Measurements from ENCODE around the gene HK1. TPM values are rescaled to one million over a fixed set of nuclear protein-coding genes. Genes with fewer than 3 reads are reported as not detected.

The HK1 gene
- total RNA-seq, 1 donor from 2014 or later, result 182 TPM

- peaks cover 7% of the 10 kb centered on the region for H3K36me3 ChIP-seq (ENCODE audit: control insufficient read depth, insufficient read depth, low read length)
- no peak for TF ChIP-seq CTCF (IDR thresholded peaks at IDR 0.05; ENCODE audit: insufficient read depth, low read length, severe bottlenecking)
- H3K4me3 ChIP-seq (ENCODE audit: low read depth, low read length), result no peak overlapping the region
- DNase-seq (ENCODE audit: low read depth) (no peak), FAIRE-seq (no peak)
- no peaks in the 10 kb centered on the region for H3K27me3 ChIP-seq (ENCODE audit: control insufficient read depth, insufficient read depth, low read length)
Observed at GRCh38 chr10:69336952-69337295, 58.6 kb downstream of the HK1 start.

GRCh38 chr10:69337296-69338132, 59.2 kb downstream of the HK1 start:
- DNase-seq (ENCODE audit: low read depth) (peak; percentile 98), FAIRE-seq (peak; percentile 92)
- no peak for TF ChIP-seq CTCF (IDR thresholded peaks at IDR 0.05; ENCODE audit: insufficient read depth, low read length, severe bottlenecking)
- Histone ChIP-seq H3K4me3 (ENCODE audit: low read depth, low read length) (peak overlapping the region; percentile 28), H3K27me3 (ENCODE audit: control insufficient read depth, insufficient read depth, low read length) (no peaks in the 10 kb centered on the region), H3K36me3 (ENCODE audit: control insufficient read depth, insufficient read depth, low read length) (peaks cover 9% of the 10 kb centered on the region)

- Histone ChIP-seq H3K36me3 (ENCODE audit: control insufficient read depth, insufficient read depth, low read length) (peaks cover 7% of the 10 kb centered on the region), H3K4me3 (ENCODE audit: low read depth, low read length) (peak overlapping the region; percentile 28)
Observed at GRCh38 chr10:69338133-69338456, 59.8 kb downstream of the HK1 start.

GRCh38 chr10:69338547-69339450, 60.5 kb downstream of the HK1 start:
- Histone ChIP-seq H3K27me3 (ENCODE audit: control insufficient read depth, insufficient read depth, low read length) (no peaks in the 10 kb centered on the region), H3K36me3 (ENCODE audit: control insufficient read depth, insufficient read depth, low read length) (peaks cover 11% of the 10 kb centered on the region), H3K4me3 (ENCODE audit: low read depth, low read length) (peak overlapping the region; percentile 28)
- TF ChIP-seq CTCF (IDR thresholded peaks at IDR 0.05; ENCODE audit: insufficient read depth, low read length, severe bottlenecking), result no peak
- DNase-seq (ENCODE audit: low read depth) (no peak), FAIRE-seq (no peak)

More at GRCh38 chr10:69338133-69338456, 59.8 kb downstream of the HK1 start:
- no peak for TF ChIP-seq CTCF (IDR thresholded peaks at IDR 0.05; ENCODE audit: insufficient read depth, low read length, severe bottlenecking)
- no peak for DNase-seq (ENCODE audit: low read depth)
- H3K27me3 ChIP-seq (ENCODE audit: control insufficient read depth, insufficient read depth, low read length), result no peaks in the 10 kb centered on the region
- no peak for FAIRE-seq

GRCh38 chr10:69340695-69341094, 62.4 kb downstream of the HK1 start:
- DNase-seq (ENCODE audit: low read depth) (peak; percentile 95), FAIRE-seq (no peak)
- TF ChIP-seq CTCF (IDR thresholded peaks at IDR 0.05; ENCODE audit: insufficient read depth, low read length, severe bottlenecking), result no peak
- Histone ChIP-seq H3K27me3 (ENCODE audit: control insufficient read depth, insufficient read depth, low read length) (no peaks in the 10 kb centered on the region), H3K36me3 (ENCODE audit: control insufficient read depth, insufficient read depth, low read length) (peaks cover 19% of the 10 kb centered on the region), H3K4me3 (ENCODE audit: low read depth, low read length) (no peak overlapping the region)
